Endometrium (tissue), 2 donors: ENCODE measurements around the gene RAB2B.

Source experiments
- FAIRE-seq: peaks from 2 replicates; lab custom pipeline; 2012; peaks lifted over from hg19 to GRCh38; lab: Jason Lieb, UNC
- donor health status: control.
- donor health status: control.

The RAB2B gene

GRCh38 chr14:21476925-21477681, at the start of gene RAB2B, which contains the start of gene TOX4:
Gene RAB2B (minus strand): TSS chr14:21476959. CDS start chr14:21476872, 87 bp downstream.
Gene TOX4 (plus strand): TSS chr14:21477195. CDS start chr14:21477279, 84 bp downstream.
- FAIRE-seq: peak; percentile 81

- FAIRE-seq: no peak
Measured at GRCh38 chr14:21525962-21526671, 49.4 kb upstream of the RAB2B start, which contains the start of gene SALL2. Gene SALL2 (minus strand): TSS chr14:21526346. CDS start chr14:21526127, 219 bp downstream.

- FAIRE-seq: no peak
Measured at GRCh38 chr14:21525571-21525961, 48.8 kb upstream of the RAB2B start.

- no peak for FAIRE-seq
Measured at GRCh38 chr14:21524575-21525490, 48.1 kb upstream of the RAB2B start.

- no peak for FAIRE-seq
Measured at GRCh38 chr14:21523203-21523602, 46.4 kb upstream of the RAB2B start.

GRCh38 chr14:21521501-21521900, 44.7 kb upstream of the RAB2B start:
- no peak for FAIRE-seq

GRCh38 chr14:21520767-21521166, 44.0 kb upstream of the RAB2B start:
- FAIRE-seq: no peak

GRCh38 chr14:21518725-21519124, 42.0 kb upstream of the RAB2B start:
- FAIRE-seq: no peak

- no peak for FAIRE-seq
Measured at GRCh38 chr14:21514341-21514740, 37.6 kb upstream of the RAB2B start.

GRCh38 chr14:21510735-21511657, 34.2 kb upstream of the RAB2B start, which contains the start of gene METTL3:
Gene METTL3 (minus strand): TSS chr14:21511340. CDS start chr14:21511223, 117 bp downstream.
- FAIRE-seq: peak; percentile 98

- FAIRE-seq: no peak
Measured at GRCh38 chr14:21509432-21510143, 32.8 kb upstream of the RAB2B start.

GRCh38 chr14:21506557-21506956, 29.8 kb upstream of the RAB2B start:
- FAIRE-seq: no peak

- FAIRE-seq: no peak
Measured at GRCh38 chr14:21505012-21505553, 28.3 kb upstream of the RAB2B start.

- FAIRE-seq: no peak
Measured at GRCh38 chr14:21503376-21503775, 26.6 kb upstream of the RAB2B start.

GRCh38 chr14:21501568-21501967, 24.8 kb upstream of the RAB2B start:
- no peak for FAIRE-seq

GRCh38 chr14:21498540-21499526, 22.1 kb upstream of the RAB2B start:
- FAIRE-seq: no peak

- no peak for FAIRE-seq
Measured at GRCh38 chr14:21496453-21496852, 19.7 kb upstream of the RAB2B start.

GRCh38 chr14:21494902-21495762, 18.4 kb upstream of the RAB2B start:
- FAIRE-seq: no peak
